Endothelial cell of umbilical vein (primary cell): ENCODE results near the gene TRDN. TPM values are rescaled to one million over a fixed set of nuclear protein-coding genes. Genes with fewer than 3 reads are reported as not detected.

Source experiments
- BruUV-seq: library from RNA; stranded (reverse); fragments of 400-500 nt; replicated peaks from 2 replicates; lab custom pipeline; 2021; lab: Mats Ljungman, UMichigan
- CTCF ChIA-PET: fragments of 300-600, 350-600 bp; sonication (Branson Sonifier 250); formaldehyde crosslinking; loops from one replicate; lab custom pipeline; 2021; ENCODE audit warnings: antibody characterized with exemption, inconsistent platforms; lab: Charles Lee
- POLR2A ChIA-PET: fragments of 300-600, 350-600 bp; sonication (Branson Sonifier 250); formaldehyde crosslinking; loops from one replicate; lab custom pipeline; 2021; ENCODE audit warnings: antibody characterized with exemption, inconsistent platforms; lab: Charles Lee
- DNase-seq: peaks from one replicate; pipeline ENCODE4 v3.0.0-alpha.2; 2011; ENCODE audit warnings: low read depth, low spot score
- FAIRE-seq: peaks from 2 replicates; lab custom pipeline; 2011; peaks lifted over from hg19 to GRCh38; lab: Jason Lieb, UNC
- H2AFZ ChIP-seq: 2 replicates; pipeline ENCODE4 v1.6.0; 2012; ENCODE audit warnings: low read depth, low read length, control low read depth, inconsistent platforms
- H3K27ac ChIP-seq: 2 replicates; pipeline ENCODE4 v1.5.1; 2011; ENCODE audit warnings: low read depth, mild to moderate bottlenecking, control low read depth, low read length, moderate library complexity; ENCODE audit not compliant: insufficient read depth
- H3K27me3 ChIP-seq, 2 experiments: 2 replicates each; pipeline versions ENCODE4 v1.6.0 to v1.6.1; 2011; ENCODE audit warnings: low read length in 2 of 2, mixed read lengths in 1 of 2; ENCODE audit not compliant: control insufficient read depth in 2 of 2, insufficient read depth in 2 of 2
- H3K36me3 ChIP-seq, 2 experiments: 2 replicates in 1 of 2; 3 replicates in 1 of 2; pipeline ENCODE4 v1.5.1; 2011; ENCODE audit warnings: low read length in 2 of 2, mild to moderate bottlenecking in 1 of 2, moderate library complexity in 1 of 2; ENCODE audit not compliant: control insufficient read depth in 2 of 2, insufficient read depth in 2 of 2; ENCODE audit errors: extremely low read depth in 1 of 2
- H3K4me1 ChIP-seq: 3 replicates; pipeline ENCODE4 v1.5.1; 2011; ENCODE audit warnings: mild to moderate bottlenecking, low read length; ENCODE audit not compliant: control insufficient read depth, insufficient read depth; ENCODE audit errors: extremely low read depth
- H3K4me2 ChIP-seq: 2 replicates; pipeline ENCODE4 v1.6.1; 2011; ENCODE audit warnings: low read length, control low read depth, mixed read lengths; ENCODE audit not compliant: insufficient read depth
- H3K4me3 ChIP-seq, 3 experiments: fragments of 200-600 bp in 1 of 3; sonication (generic), shearing (Covaris generic) in 1 of 3; replicated peaks in 1 of 3; 2 replicates each; pipeline ENCODE4 v1.5.1; 2011 to 2016; ENCODE audit warnings: control low read depth in 3 of 3, low read length in 3 of 3, mild to moderate bottlenecking in 2 of 3, inconsistent platforms in 1 of 3, low read depth in 1 of 3, moderate library complexity in 1 of 3; ENCODE audit not compliant: insufficient read depth in 1 of 3
- H3K79me2 ChIP-seq: 2 replicates; pipeline ENCODE4 v1.6.0; 2012; ENCODE audit warnings: low read length, inconsistent platforms; ENCODE audit not compliant: control insufficient read depth, insufficient read depth
- H3K9ac ChIP-seq: replicated peaks from 2 replicates; pipeline ENCODE3; 2011; ENCODE audit warnings: low read length, control low read depth; ENCODE audit not compliant: insufficient read depth; ENCODE audit errors: extremely low read depth
- H3K9me1 ChIP-seq: replicated peaks from 3 replicates; pipeline ENCODE4 v1.6.0; 2011; ENCODE audit warnings: mild to moderate bottlenecking, low read length; ENCODE audit not compliant: control insufficient read depth, insufficient read depth; ENCODE audit errors: extremely low read depth
- H3K9me3 ChIP-seq: replicated peaks from 2 replicates; pipeline ENCODE4 v1.5.1; 2012; ENCODE audit warnings: low read length, inconsistent platforms; ENCODE audit not compliant: control insufficient read depth, insufficient read depth
- H4K20me1 ChIP-seq: replicated peaks from 2 replicates; pipeline ENCODE3; 2011; ENCODE audit warnings: mild to moderate bottlenecking, low read length; ENCODE audit not compliant: control insufficient read depth, insufficient read depth; ENCODE audit errors: extremely low read depth
- EZH2 ChIP-seq: IDR thresholded peaks from 2 replicates; pipeline ENCODE4 v1.6.1; 2012; ENCODE audit warnings: borderline replicate concordance, low read depth, mild to moderate bottlenecking, moderate library complexity, low read length, inconsistent platforms; ENCODE audit not compliant: severe bottlenecking
- FOS ChIP-seq: IDR thresholded peaks from 2 replicates; pipeline ENCODE4 v1.6.1; 2011; ENCODE audit warnings: mild to moderate bottlenecking, low read length, moderate library complexity, borderline replicate concordance; ENCODE audit not compliant: insufficient read depth
- GATA2 ChIP-seq: IDR thresholded peaks from 2 replicates; pipeline ENCODE4 v1.7.0; 2011; ENCODE audit warnings: low read depth, mild to moderate bottlenecking, moderate library complexity, mixed read lengths, low read length; ENCODE audit not compliant: insufficient read length, insufficient read depth
- JUN ChIP-seq: IDR thresholded peaks from 2 replicates; pipeline ENCODE4 v1.6.1; 2011; ENCODE audit warnings: borderline replicate concordance, low read depth; ENCODE audit not compliant: insufficient read length, insufficient read depth
- MYC ChIP-seq: IDR thresholded peaks from one replicate; pipeline ENCODE4 v1.6.1; 2011; ENCODE audit warnings: mild to moderate bottlenecking, low read depth, low read length
- POLR2A ChIP-seq: IDR thresholded peaks from 2 replicates; pipeline ENCODE4 v1.6.1; 2012; ENCODE audit warnings: low read depth, mild to moderate bottlenecking, control low read depth, low read length
- POLR2AphosphoS5 ChIP-seq: IDR thresholded peaks from 2 replicates; pipeline ENCODE4 v1.6.1; 2012; ENCODE audit warnings: low read depth, mild to moderate bottlenecking, control low read depth, low read length, moderate library complexity; ENCODE audit not compliant: insufficient read depth
- dilution Hi-C: fragments of 300-500 bp; cut with MboI; formaldehyde crosslinking; loops from one replicate; pipeline ENCODE4 v1.15.0; 2019; ENCODE audit warnings: low sequenced_read_pairs; ENCODE audit not compliant: extremely low pct_ligation_motif_present
- intact Hi-C: fragments of 100-400 bp; cut with micrococcal nuclease; formaldehyde crosslinking; loops from one replicate; pipeline ENCODE4 v1.10.0; 2022
- polyA plus RNA-seq, 4 experiments: library from polyadenylated mRNA; depleted of rRNA in 3 of 4; stranded (reverse) in 3 of 4; unstranded in 1 of 4; fragments of >200 nt; gene quantifications; 2 replicates each; pipeline versions ENCODE4 v1.2.1 to v1.2.3, GENCODE V29; 2011 to 2012; ENCODE audit warnings: missing spikeins in 1 of 4
- total RNA-seq: library from RNA; stranded (reverse); gene quantifications from 2 replicates; pipeline ENCODE4 v1.2.3, GENCODE V29; 2021

The TRDN gene
- total and polyA plus RNA-seq, 2 donors (not counting 3 experiments of a cell fraction or from before 2014, with no cell fraction given), result not detected

- Histone ChIP-seq H3K79me2 (no peaks in the 10 kb centered on the region), H4K20me1 (no peaks in the 10 kb centered on the region), H3K4me1 (no peaks in the 10 kb centered on the region), H3K9me1 (no peaks in the 10 kb centered on the region), H3K27me3 (no peaks in the 10 kb centered on the region), H3K9ac (no peak overlapping the region), H3K27ac (no peak overlapping the region), H2AFZ (no peak overlapping the region), H3K4me2 (no peak overlapping the region), H3K9me3 (no peaks in the 10 kb centered on the region), H3K36me3 (no peaks in the 10 kb centered on the region), H3K4me3 (no peak overlapping the region)
- TF ChIP-seq GATA2, result no peak
- TF ChIP-seq MYC, result no peak
- TF ChIP-seq POLR2A, result no peak
- TF ChIP-seq POLR2AphosphoS5, result no peak
- no peak for FAIRE-seq
- ChIA-PET CTCF (no interaction called here), POLR2A (no interaction called here)
- no peak for DNase-seq
- dilution Hi-C loops, result no loop called here
- intact Hi-C loops, result no loop called here
- no TSS peak for BruUV-seq
These were observed 11.1 kb downstream of the TRDN start for GRCh38 chr6:123625696-123626095.

GRCh38 chr6:123622780-123623179, 14.0 kb downstream of the TRDN start:
- TF ChIP-seq EZH2 (no peak), GATA2 (no peak), FOS (no peak), POLR2A (no peak), JUN (no peak), POLR2AphosphoS5 (no peak), MYC (no peak)
- Histone ChIP-seq H3K36me3 (no peaks in the 10 kb centered on the region), H3K79me2 (no peaks in the 10 kb centered on the region), H4K20me1 (no peaks in the 10 kb centered on the region), H3K4me3 (no peak overlapping the region), H3K27me3 (no peaks in the 10 kb centered on the region), H3K4me2 (no peak overlapping the region), H3K27ac (no peak overlapping the region), H2AFZ (no peak overlapping the region), H3K9ac (no peak overlapping the region), H3K9me3 (no peaks in the 10 kb centered on the region), H3K9me1 (no peaks in the 10 kb centered on the region), H3K4me1 (no peaks in the 10 kb centered on the region)
- CTCF ChIA-PET, result interaction anchor here (1.2 to 1.6 kb wide), 3 partner anchors 13 to 93 kb away, joined by 3 to 4 read pairs (median 3); no protein-coding TSS in a partner anchor
- FAIRE-seq, result no peak
- DNase-seq, result no peak
- intact Hi-C loops (no loop called here), dilution Hi-C loops (no loop called here)
- POLR2A ChIA-PET, result no interaction called here
- no TSS peak for BruUV-seq
